Cardiac muscle cell (in vitro differentiated cells and primary cell): ENCODE measurements around the gene RNF208. TPM values are rescaled to one million over a fixed set of nuclear protein-coding genes. Genes with fewer than 3 reads are reported as not detected.

Experiments used
- DNase-seq, 2 donors: peaks; one replicate each; pipeline versions ENCODE4 v3.0.0 to v3.0.0-alpha.2; 2010 to 2017; ENCODE audit warnings: low read depth in 1 of 2, low spot score in 1 of 2
- H3K27ac ChIP-seq: fragments of 200-600 bp; sonication (generic); 2 replicates; pipeline ENCODE4 v1.5.1; 2016
- H3K27me3 ChIP-seq: fragments of 200-600 bp; sonication (generic); 2 replicates; pipeline ENCODE4 v1.6.0; 2016; ENCODE audit warnings: control low read depth
- H3K36me3 ChIP-seq: fragments of 200-600 bp; sonication (generic); 2 replicates; pipeline ENCODE4 v1.5.1; 2016; ENCODE audit warnings: control low read depth
- H3K4me1 ChIP-seq: fragments of 200-600 bp; sonication (generic); 2 replicates; pipeline ENCODE4 v1.8.1; 2017; ENCODE audit warnings: low read depth, mild to moderate bottlenecking, mixed run types
- H3K4me3 ChIP-seq: fragments of 200-600 bp; sonication (generic); 2 replicates; pipeline ENCODE4 v1.5.1; 2016; ENCODE audit warnings: mild to moderate bottlenecking
- H3K9me3 ChIP-seq: fragments of 200-600 bp; sonication (generic); 2 replicates; pipeline ENCODE4 v1.5.1; 2017; ENCODE audit warnings: low read depth, mild to moderate bottlenecking, control low read depth
- polyA plus RNA-seq: library from polyadenylated mRNA; unstranded; fragments of >200 nt; fragmentation: Nextera tagmentation; extraction: Ambion mirVana; gene quantifications from 2 replicates; pipeline ENCODE4 v1.2.1, GENCODE V29; 2016
- total RNA-seq: library from RNA; depleted of rRNA; stranded (reverse); fragments of >200 nt; gene quantifications from 2 replicates; pipeline ENCODE4 v1.2.3, GENCODE V29; 2016
- TF ChIP-seq, protein P1 (sequence below): IDR thresholded peaks from 2 replicates; pipeline ENCODE4 v1.5.1; 2012; ENCODE audit warnings: low read depth, mild to moderate bottlenecking, low read length

RNF208 gene
- total and polyA plus RNA-seq, 2 experiments from 2014 or later: 6.1 to 23.1 TPM

DNA sequence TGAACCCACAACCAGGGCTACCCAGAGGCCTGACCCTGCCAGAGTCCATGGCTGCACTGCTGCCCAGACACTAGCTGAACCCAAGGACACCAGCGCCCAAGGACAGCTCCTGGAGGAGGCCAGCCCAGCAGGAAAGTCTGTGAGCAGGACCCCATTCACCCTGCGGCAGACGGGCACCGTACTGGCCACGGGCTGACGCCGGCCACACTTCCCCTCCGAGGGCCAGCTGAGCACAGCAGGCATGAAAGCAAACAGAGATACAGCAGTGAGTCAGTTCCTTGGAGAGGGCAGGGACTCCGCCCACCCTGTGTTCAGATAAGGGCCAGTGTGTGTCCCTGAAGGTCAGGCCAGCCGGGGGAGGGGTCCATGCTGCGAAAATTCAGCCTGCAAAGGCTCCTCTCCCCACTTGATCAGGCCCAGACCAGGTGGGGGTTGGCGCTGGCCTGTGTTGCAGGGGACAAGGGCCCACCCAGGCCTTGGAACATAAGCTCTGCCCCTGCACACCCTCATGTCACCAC lies 3.2 kb downstream of the RNF208 start:
- Histone ChIP-seq H3K4me1 (peaks cover 31% of the 10 kb centered on the region), H3K27ac (peak overlapping the region; percentile 90), H3K27me3 (no peaks in the 10 kb centered on the region), H3K36me3 (no peaks in the 10 kb centered on the region), H3K4me3 (no peak overlapping the region), H3K9me3 (no peaks in the 10 kb centered on the region)
- TF ChIP-seq, protein P1, sequence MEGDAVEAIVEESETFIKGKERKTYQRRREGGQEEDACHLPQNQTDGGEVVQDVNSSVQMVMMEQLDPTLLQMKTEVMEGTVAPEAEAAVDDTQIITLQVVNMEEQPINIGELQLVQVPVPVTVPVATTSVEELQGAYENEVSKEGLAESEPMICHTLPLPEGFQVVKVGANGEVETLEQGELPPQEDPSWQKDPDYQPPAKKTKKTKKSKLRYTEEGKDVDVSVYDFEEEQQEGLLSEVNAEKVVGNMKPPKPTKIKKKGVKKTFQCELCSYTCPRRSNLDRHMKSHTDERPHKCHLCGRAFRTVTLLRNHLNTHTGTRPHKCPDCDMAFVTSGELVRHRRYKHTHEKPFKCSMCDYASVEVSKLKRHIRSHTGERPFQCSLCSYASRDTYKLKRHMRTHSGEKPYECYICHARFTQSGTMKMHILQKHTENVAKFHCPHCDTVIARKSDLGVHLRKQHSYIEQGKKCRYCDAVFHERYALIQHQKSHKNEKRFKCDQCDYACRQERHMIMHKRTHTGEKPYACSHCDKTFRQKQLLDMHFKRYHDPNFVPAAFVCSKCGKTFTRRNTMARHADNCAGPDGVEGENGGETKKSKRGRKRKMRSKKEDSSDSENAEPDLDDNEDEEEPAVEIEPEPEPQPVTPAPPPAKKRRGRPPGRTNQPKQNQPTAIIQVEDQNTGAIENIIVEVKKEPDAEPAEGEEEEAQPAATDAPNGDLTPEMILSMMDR: no peak
- DNase-seq: peak; percentile 65 to 68

DNA sequence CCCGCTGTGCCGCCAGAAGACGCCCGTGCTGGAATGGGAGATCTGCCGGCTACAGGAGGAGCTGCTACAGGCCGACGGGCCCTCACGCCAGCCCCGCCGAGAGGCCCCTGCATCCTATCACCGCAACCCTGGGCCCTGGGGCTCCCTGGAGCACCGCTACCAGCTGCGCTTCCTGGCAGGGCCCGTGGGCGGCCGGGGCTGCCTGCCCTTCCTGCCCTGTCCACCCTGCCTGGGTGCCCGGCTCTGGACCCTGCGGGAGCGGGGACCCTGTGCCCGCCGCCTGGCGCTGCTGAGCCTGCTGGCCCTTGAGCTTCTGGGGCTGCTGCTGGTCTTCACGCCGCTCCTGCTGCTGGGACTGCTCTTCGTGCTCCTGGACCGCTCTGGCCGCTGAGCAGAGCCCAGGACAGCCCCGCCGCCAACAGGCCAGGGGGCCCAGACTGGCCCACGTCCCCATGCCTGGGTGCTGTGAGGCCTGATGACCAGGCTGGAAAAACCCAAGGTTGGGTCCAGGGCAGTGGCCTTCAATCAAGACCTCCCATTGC lies 3.8 kb downstream of the RNF208 start:
- DNase-seq: no peak
- TF ChIP-seq, protein P1: no peak
- Histone ChIP-seq H3K27me3 (no peaks in the 10 kb centered on the region), H3K9me3 (no peaks in the 10 kb centered on the region), H3K27ac (peak overlapping the region; percentile 90), H3K4me1 (peaks cover 31% of the 10 kb centered on the region), H3K4me3 (no peak overlapping the region), H3K36me3 (no peaks in the 10 kb centered on the region)

DNA sequence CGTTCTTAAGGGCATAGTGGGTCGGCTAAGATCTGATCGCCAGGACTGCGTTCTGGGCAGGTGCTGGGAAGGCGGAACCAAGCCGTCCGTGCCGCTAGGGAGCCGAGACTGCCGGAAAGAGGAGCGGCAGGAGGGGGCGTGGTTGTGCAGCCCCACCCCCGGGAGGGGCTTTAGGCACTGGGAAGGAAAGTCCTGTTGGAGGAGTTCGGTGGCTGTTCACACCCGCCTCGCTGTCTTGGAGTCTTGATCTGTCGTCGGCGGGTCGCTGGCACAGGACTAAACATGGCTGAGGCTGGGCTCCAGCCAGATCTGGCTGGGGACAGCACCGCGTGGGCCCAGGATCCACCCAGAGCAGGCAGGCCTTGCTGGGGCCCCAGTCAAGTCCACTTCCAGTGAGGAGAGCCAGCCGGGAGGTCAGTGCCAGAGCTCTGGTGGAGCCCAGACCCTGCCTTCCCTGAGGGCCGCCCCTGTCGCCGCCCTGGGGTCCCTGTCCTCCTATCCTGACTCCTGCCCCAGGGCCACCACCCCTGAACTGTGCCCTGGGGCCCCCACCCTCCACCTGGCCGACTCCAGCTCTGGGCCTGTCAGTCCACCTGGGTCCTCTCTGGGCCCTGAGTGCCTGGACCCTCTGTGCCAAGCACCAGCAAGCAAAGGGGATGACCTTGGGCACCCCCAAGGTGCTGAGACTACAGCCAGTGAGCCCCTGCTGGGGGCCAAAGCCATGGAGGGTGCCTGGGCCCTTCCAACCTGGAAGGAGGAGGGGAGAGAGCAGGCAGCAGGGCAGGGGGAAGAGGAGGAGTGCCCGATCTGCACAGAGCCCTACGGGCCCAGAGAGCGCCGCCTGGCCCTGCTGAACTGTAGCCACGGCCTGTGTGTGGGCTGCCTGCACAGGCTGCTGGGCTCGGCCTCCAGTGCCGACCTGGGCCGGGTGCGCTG lies 4.5 kb downstream of the RNF208 start:
- H3K9me3 ChIP-seq: no peaks in the 10 kb centered on the region
- peak overlapping the region; percentile 90 for H3K27ac ChIP-seq
- DNase-seq: peak; percentile 24 to 76
- H3K27me3 ChIP-seq: no peaks in the 10 kb centered on the region
- no peak overlapping the region for H3K4me3 ChIP-seq
- TF ChIP-seq, protein P1: no peak
- no peaks in the 10 kb centered on the region for H3K36me3 ChIP-seq
- H3K4me1 ChIP-seq: peaks cover 25% of the 10 kb centered on the region

- Histone ChIP-seq H3K36me3 (no peaks in the 10 kb centered on the region), H3K9me3 (no peaks in the 10 kb centered on the region), H3K27me3 (no peaks in the 10 kb centered on the region), H3K4me1 (peaks cover 25% of the 10 kb centered on the region), H3K27ac (no peak overlapping the region), H3K4me3 (no peak overlapping the region)
- no peak for DNase-seq
- TF ChIP-seq, protein P1: no peak
These were observed 5.7 kb downstream of the RNF208 start for GRCh38 chr9:137216188-137216965.

GRCh38 chr9:137215196-137215986 lies 6.6 kb downstream of the RNF208 start:
- Histone ChIP-seq H3K27ac (no peak overlapping the region), H3K4me1 (peaks cover 21% of the 10 kb centered on the region), H3K36me3 (no peaks in the 10 kb centered on the region), H3K9me3 (no peaks in the 10 kb centered on the region), H3K27me3 (no peaks in the 10 kb centered on the region), H3K4me3 (no peak overlapping the region)
- DNase-seq: no peak
- TF ChIP-seq, protein P1: no peak
